HEK293 (cell line): ENCODE results near the gene NOLC1.

Source experiments
- CTCF ChIA-PET: fragments of 350-600 bp; formaldehyde crosslinking; extraction: SDS; loops from one replicate; lab custom pipeline; 2021; ENCODE audit warnings: antibody characterized with exemption; lab: Yijun Ruan, JAX
- POLR2A ChIA-PET: fragments of 300-600 bp; formaldehyde crosslinking; extraction: SDS; loops from one replicate; lab custom pipeline; 2020; ENCODE audit warnings: antibody characterized with exemption, inconsistent platforms; lab: Yijun Ruan, JAX
- H3K27ac ChIP-seq: fragments of 200-500 bp; sonication (Bioruptor generic); 2 replicates; pipeline ENCODE4 v1.5.1; 2014; ENCODE audit warnings: low read depth, low read length, control low read depth, inconsistent platforms; ENCODE audit errors: extremely low read depth
- H3K36me3 ChIP-seq, 2 experiments: fragments of 200-500 bp in 1 of 2; sonication (Bioruptor generic) in 1 of 2; 1 replicate in 1 of 2; 2 replicates in 1 of 2; pipeline ENCODE4 v1.5.1; 2014 to 2017; ENCODE audit warnings: inconsistent platforms in 2 of 2, low read length in 2 of 2; ENCODE audit not compliant: control insufficient read depth in 2 of 2, insufficient read depth in 1 of 2
- H3K4me1 ChIP-seq: fragments of 200-500 bp; sonication (Bioruptor generic); 2 replicates; pipeline ENCODE4 v1.5.1; 2014; ENCODE audit warnings: mild to moderate bottlenecking, low read length, inconsistent platforms; ENCODE audit not compliant: control insufficient read depth, insufficient read depth
- H3K4me3 ChIP-seq: 2 replicates; pipeline ENCODE4 v1.5.1; 2011; ENCODE audit warnings: low read depth, mild to moderate bottlenecking, control low read depth, low read length, moderate library complexity
- H3K9me3 ChIP-seq: fragments of 200-500 bp; sonication (Bioruptor generic); 2 replicates; pipeline ENCODE4 v1.5.1; 2014; ENCODE audit warnings: low read depth, low read length, inconsistent platforms; ENCODE audit not compliant: control insufficient read depth, insufficient read depth
- GLIS1 ChIP-seq: fragments of 450-650 bp; formaldehyde crosslinking; IDR thresholded peaks from 2 replicates; pipeline ENCODE4 v1.5.1; 2016; ENCODE audit warnings: missing biosample characterization, missing genetic modification characterization
- KLF1 ChIP-seq: fragments of 450-650 bp; formaldehyde crosslinking; IDR thresholded peaks from 2 replicates; pipeline ENCODE4 v1.5.1; 2016; ENCODE audit warnings: missing biosample characterization, missing genetic modification characterization
- KLF16 ChIP-seq: fragments of 450-650 bp; formaldehyde crosslinking; IDR thresholded peaks from 2 replicates; pipeline ENCODE4 v1.5.1; 2017; ENCODE audit warnings: missing biosample characterization, missing genetic modification characterization
- PATZ1 ChIP-seq: fragments of 450-650 bp; formaldehyde crosslinking; IDR thresholded peaks from 2 replicates; pipeline ENCODE4 v1.5.1; 2016; ENCODE audit warnings: missing biosample characterization, missing genetic modification characterization
- SP2 ChIP-seq: fragments of 450-650 bp; formaldehyde crosslinking; IDR thresholded peaks from 2 replicates; pipeline ENCODE4 v1.5.1; 2016; ENCODE audit warnings: missing biosample characterization, missing genetic modification characterization
- SP3 ChIP-seq: fragments of 450-650 bp; formaldehyde crosslinking; IDR thresholded peaks from 2 replicates; pipeline ENCODE4 v1.5.1; 2016; ENCODE audit warnings: missing biosample characterization, missing genetic modification characterization
- TSHZ1 ChIP-seq: fragments of 450-650 bp; formaldehyde crosslinking; IDR thresholded peaks from 2 replicates; pipeline ENCODE4 v1.5.1; 2016; ENCODE audit warnings: missing biosample characterization, missing genetic modification characterization, borderline replicate concordance
- WT1 ChIP-seq: fragments of 450-650 bp; formaldehyde crosslinking; IDR thresholded peaks from 2 replicates; pipeline ENCODE4 v1.5.1; 2016; ENCODE audit warnings: missing biosample characterization, missing genetic modification characterization
- ZFP69B ChIP-seq: fragments of 450-650 bp; formaldehyde crosslinking; IDR thresholded peaks from 2 replicates; pipeline ENCODE4 v1.5.1; 2016; ENCODE audit warnings: missing biosample characterization, missing genetic modification characterization
- ZNF366 ChIP-seq: fragments of 450-650 bp; formaldehyde crosslinking; conservative IDR thresholded peaks from 2 replicates; pipeline ENCODE4 v1.5.1; 2016; ENCODE audit warnings: missing biosample characterization, missing genetic modification characterization
- ZNF530 ChIP-seq: fragments of 450-650 bp; formaldehyde crosslinking; IDR thresholded peaks from 2 replicates; pipeline ENCODE4 v1.5.1; 2016; ENCODE audit warnings: low read depth, missing biosample characterization, missing genetic modification characterization
- ZNF768 ChIP-seq: fragments of 450-650 bp; formaldehyde crosslinking; IDR thresholded peaks from 2 replicates; pipeline ENCODE4 v1.5.1; 2018; ENCODE audit warnings: missing biosample characterization, mild to moderate bottlenecking, missing genetic modification characterization
- TF ChIP-seq, protein P1 (sequence below): sonication (generic); formaldehyde crosslinking; IDR thresholded peaks from 2 replicates; pipeline ENCODE4 v1.8.1; 2022; ENCODE audit warnings: mild to moderate bottlenecking, moderate library complexity, missing genetic modification reagents
- TF ChIP-seq, protein P2 (sequence below): fragments of 450-650 bp; formaldehyde crosslinking; IDR thresholded peaks from 2 replicates; pipeline ENCODE4 v1.5.1; 2016; ENCODE audit warnings: missing biosample characterization, missing genetic modification characterization
- TF ChIP-seq, protein P3 (sequence below): fragments of 450-650 bp; formaldehyde crosslinking; IDR thresholded peaks from 2 replicates; pipeline ENCODE4 v1.5.1; 2016; ENCODE audit warnings: missing biosample characterization, missing genetic modification characterization
- TF ChIP-seq, protein P4 (sequence below): fragments of 450-650 bp; formaldehyde crosslinking; IDR thresholded peaks from 2 replicates; pipeline ENCODE4 v1.5.1; 2016; ENCODE audit warnings: missing biosample characterization, missing genetic modification characterization
- TF ChIP-seq, protein P5 (sequence below): fragments of 450-650 bp; formaldehyde crosslinking; IDR thresholded peaks from 2 replicates; pipeline ENCODE4 v1.5.1; 2017; ENCODE audit warnings: missing biosample characterization, missing genetic modification characterization
- TF ChIP-seq, protein P6 (sequence below): fragments of 450-650 bp; formaldehyde crosslinking; IDR thresholded peaks from 2 replicates; pipeline ENCODE4 v1.5.1; 2017; ENCODE audit warnings: missing biosample characterization, missing genetic modification characterization

Gene NOLC1

GRCh38 chr10:102120991-102121738 is 31.0 kb upstream of the NOLC1 start:
- POLR2A ChIA-PET: interaction anchor here (0.6 kb wide), 1 partner anchor 23 kb away, joined by 3 read pairs; no protein-coding TSS in a partner anchor
- H3K9me3 ChIP-seq: no peaks in the 10 kb centered on the region
- CTCF ChIA-PET: interaction anchor here (3.0 kb wide), 1 partner anchor 11 kb away, joined by 11 read pairs; no protein-coding TSS in a partner anchor
- TF ChIP-seq, protein P1, sequence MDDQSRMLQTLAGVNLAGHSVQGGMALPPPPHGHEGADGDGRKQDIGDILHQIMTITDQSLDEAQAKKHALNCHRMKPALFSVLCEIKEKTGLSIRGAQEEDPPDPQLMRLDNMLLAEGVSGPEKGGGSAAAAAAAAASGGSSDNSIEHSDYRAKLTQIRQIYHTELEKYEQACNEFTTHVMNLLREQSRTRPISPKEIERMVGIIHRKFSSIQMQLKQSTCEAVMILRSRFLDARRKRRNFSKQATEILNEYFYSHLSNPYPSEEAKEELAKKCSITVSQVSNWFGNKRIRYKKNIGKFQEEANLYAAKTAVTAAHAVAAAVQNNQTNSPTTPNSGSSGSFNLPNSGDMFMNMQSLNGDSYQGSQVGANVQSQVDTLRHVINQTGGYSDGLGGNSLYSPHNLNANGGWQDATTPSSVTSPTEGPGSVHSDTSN: no peak
- TF ChIP-seq ZNF530 (tag by site-specific recombination) (no peak), GLIS1 (tag by site-specific recombination) (peak; percentile 37; the same call in 1 of the 2 replicates), WT1 (peak; percentile 75), KLF16 (0 out of 2 replicates have a peak, but pooled peaks have one; percentile 5), PATZ1 (tag by site-specific recombination) (peak; percentile 17; the same call in 1 of the 2 replicates), SP2 (peak; percentile 71), KLF1 (tag by site-specific recombination) (peak; percentile 14; the same call in 1 of the 2 replicates), ZNF768 (tag by site-specific recombination) (no peak), ZNF366 (tag by site-specific recombination) (peak; percentile 49), ZFP69B (tag by site-specific recombination) (0 out of 2 replicates have a peak, but pooled peaks have one; percentile 42), SP3 (peak; percentile 56), TSHZ1 (tag by site-specific recombination) (no peak)
- TF ChIP-seq, protein P2, sequence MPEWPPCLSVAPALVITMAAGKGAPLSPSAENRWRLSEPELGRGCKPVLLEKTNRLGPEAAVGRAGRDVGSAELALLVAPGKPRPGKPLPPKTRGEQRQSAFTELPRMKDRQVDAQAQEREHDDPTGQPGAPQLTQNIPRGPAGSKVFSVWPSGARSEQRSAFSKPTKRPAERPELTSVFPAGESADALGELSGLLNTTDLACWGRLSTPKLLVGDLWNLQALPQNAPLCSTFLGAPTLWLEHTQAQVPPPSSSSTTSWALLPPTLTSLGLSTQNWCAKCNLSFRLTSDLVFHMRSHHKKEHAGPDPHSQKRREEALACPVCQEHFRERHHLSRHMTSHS (tag by site-specific recombination): no peak
- TF ChIP-seq, protein P3, sequence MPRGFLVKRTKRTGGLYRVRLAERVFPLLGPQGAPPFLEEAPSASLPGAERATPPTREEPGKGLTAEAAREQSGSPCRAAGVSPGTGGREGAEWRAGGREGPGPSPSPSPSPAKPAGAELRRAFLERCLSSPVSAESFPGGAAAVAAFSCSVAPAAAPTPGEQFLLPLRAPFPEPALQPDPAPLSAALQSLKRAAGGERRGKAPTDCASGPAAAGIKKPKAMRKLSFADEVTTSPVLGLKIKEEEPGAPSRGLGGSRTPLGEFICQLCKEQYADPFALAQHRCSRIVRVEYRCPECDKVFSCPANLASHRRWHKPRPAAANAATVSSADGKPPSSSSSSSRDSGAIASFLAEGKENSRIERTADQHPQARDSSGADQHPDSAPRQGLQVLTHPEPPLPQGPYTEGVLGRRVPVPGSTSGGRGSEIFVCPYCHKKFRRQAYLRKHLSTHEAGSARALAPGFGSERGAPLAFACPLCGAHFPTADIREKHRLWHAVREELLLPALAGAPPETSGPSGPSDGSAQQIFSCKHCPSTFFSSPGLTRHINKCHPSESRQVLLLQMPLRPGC (tag by site-specific recombination): 0 out of 2 replicates have a peak, but pooled peaks have one; percentile 3
- TF ChIP-seq, protein P4, sequence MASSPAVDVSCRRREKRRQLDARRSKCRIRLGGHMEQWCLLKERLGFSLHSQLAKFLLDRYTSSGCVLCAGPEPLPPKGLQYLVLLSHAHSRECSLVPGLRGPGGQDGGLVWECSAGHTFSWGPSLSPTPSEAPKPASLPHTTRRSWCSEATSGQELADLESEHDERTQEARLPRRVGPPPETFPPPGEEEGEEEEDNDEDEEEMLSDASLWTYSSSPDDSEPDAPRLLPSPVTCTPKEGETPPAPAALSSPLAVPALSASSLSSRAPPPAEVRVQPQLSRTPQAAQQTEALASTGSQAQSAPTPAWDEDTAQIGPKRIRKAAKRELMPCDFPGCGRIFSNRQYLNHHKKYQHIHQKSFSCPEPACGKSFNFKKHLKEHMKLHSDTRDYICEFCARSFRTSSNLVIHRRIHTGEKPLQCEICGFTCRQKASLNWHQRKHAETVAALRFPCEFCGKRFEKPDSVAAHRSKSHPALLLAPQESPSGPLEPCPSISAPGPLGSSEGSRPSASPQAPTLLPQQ (tag by site-specific recombination): 0 out of 2 replicates have a peak, but pooled peaks have one; percentile 8
- TF ChIP-seq, protein P5, sequence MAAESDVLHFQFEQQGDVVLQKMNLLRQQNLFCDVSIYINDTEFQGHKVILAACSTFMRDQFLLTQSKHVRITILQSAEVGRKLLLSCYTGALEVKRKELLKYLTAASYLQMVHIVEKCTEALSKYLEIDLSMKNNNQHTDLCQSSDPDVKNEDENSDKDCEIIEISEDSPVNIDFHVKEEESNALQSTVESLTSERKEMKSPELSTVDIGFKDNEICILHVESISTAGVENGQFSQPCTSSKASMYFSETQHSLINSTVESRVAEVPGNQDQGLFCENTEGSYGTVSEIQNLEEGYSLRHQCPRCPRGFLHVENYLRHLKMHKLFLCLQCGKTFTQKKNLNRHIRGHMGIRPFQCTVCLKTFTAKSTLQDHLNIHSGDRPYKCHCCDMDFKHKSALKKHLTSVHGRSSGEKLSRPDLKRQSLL (tag by site-specific recombination): 0 out of 2 replicates have a peak, but pooled peaks have one; percentile 12
- TF ChIP-seq, protein P6, sequence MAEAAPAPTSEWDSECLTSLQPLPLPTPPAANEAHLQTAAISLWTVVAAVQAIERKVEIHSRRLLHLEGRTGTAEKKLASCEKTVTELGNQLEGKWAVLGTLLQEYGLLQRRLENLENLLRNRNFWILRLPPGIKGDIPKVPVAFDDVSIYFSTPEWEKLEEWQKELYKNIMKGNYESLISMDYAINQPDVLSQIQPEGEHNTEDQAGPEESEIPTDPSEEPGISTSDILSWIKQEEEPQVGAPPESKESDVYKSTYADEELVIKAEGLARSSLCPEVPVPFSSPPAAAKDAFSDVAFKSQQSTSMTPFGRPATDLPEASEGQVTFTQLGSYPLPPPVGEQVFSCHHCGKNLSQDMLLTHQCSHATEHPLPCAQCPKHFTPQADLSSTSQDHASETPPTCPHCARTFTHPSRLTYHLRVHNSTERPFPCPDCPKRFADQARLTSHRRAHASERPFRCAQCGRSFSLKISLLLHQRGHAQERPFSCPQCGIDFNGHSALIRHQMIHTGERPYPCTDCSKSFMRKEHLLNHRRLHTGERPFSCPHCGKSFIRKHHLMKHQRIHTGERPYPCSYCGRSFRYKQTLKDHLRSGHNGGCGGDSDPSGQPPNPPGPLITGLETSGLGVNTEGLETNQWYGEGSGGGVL (tag by site-specific recombination): peak; percentile 49; the same call in 1 of the 2 replicates

More at GRCh38 chr10:102120991-102121738, 31.0 kb upstream of the NOLC1 start:
- Histone ChIP-seq H3K4me3 (peak overlapping the region; percentile 71; the same call in 1 of the 2 replicates), H3K36me3 (no peaks in the 10 kb centered on the region), H3K27ac (peak overlapping the region; percentile 88; the same call in 1 of the 2 replicates), H3K4me1 (peaks cover 32% of the 10 kb centered on the region)
